Activated CD4-positive, CD25-positive, alpha-beta regulatory T cell treated with anti-CD3 and anti-CD28 coated beads, Interleukin-2, amount 50 U/mL, for 24 hours (primary cell): ENCODE data around the gene MYZAP.

Experiments
- ATAC-seq, 2 donors: fragments of 150-1000 bp; cut with Tn5 transposase; one replicate each; pipeline ENCODE4 v1.10.0; 2021; ENCODE audit warnings: mild to moderate bottlenecking in 1 of 2, moderate library complexity in 1 of 2

The MYZAP gene

GRCh38 chr15:57631386-57632110, 39.8 kb downstream of the MYZAP start:
- no peak for ATAC-seq

GRCh38 chr15:57634290-57634689, 42.6 kb downstream of the MYZAP start:
- no peak for ATAC-seq

- ATAC-seq, result no peak
These were observed 43.7 kb downstream of the MYZAP start for GRCh38 chr15:57635300-57635909.

GRCh38 chr15:57637846-57638245, 46.1 kb downstream of the MYZAP start:
- no peak for ATAC-seq

GRCh38 chr15:57639306-57639705, 47.6 kb downstream of the MYZAP start:
- ATAC-seq, result no peak

- peak in 1 of 2 donors; percentile 27 for ATAC-seq
These were observed 49.4 kb downstream of the MYZAP start for GRCh38 chr15:57640930-57641682.

GRCh38 chr15:57643826-57644225, 52.1 kb downstream of the MYZAP start:
- no peak for ATAC-seq

- ATAC-seq, result no peak
These were observed 54.4 kb downstream of the MYZAP start for GRCh38 chr15:57646087-57646486.

GRCh38 chr15:57647071-57647790, 55.5 kb downstream of the MYZAP start:
- no peak for ATAC-seq

GRCh38 chr15:57647791-57648130, 56.1 kb downstream of the MYZAP start:
- ATAC-seq, result no peak

GRCh38 chr15:57649138-57649537, 57.4 kb downstream of the MYZAP start:
- no peak for ATAC-seq

GRCh38 chr15:57651445-57651844, 59.7 kb downstream of the MYZAP start:
- no peak for ATAC-seq

- ATAC-seq, result no peak
These were observed 60.8 kb downstream of the MYZAP start for GRCh38 chr15:57652481-57652880.

GRCh38 chr15:57654153-57654852, 62.6 kb downstream of the MYZAP start:
- ATAC-seq, result no peak

GRCh38 chr15:57655053-57655452, 63.3 kb downstream of the MYZAP start:
- no peak for ATAC-seq

- no peak for ATAC-seq
These were observed 64.1 kb downstream of the MYZAP start for GRCh38 chr15:57655809-57656208.

GRCh38 chr15:57656434-57656833, 64.7 kb downstream of the MYZAP start:
- no peak for ATAC-seq

- no peak for ATAC-seq
These were observed 65.9 kb downstream of the MYZAP start for GRCh38 chr15:57657619-57658018.

- no peak for ATAC-seq
These were observed 70.5 kb downstream of the MYZAP start for GRCh38 chr15:57662091-57662744.

- no peak for ATAC-seq
These were observed 71.1 kb downstream of the MYZAP start for GRCh38 chr15:57662802-57663201.

- ATAC-seq, result no peak
These were observed 71.6 kb downstream of the MYZAP start for GRCh38 chr15:57663262-57663661.

- ATAC-seq, result no peak
These were observed 73.5 kb downstream of the MYZAP start for GRCh38 chr15:57665194-57665593.
